ENCODE data around the gene LHFPL6. TPM values are rescaled to one million over a fixed set of nuclear protein-coding genes. Genes with fewer than 3 reads are reported as not detected.

LHFPL6 gene
- total and polyA plus RNA-seq, 2 experiments from 2014 or later, result 7.8 to 9.5 TPM

DNA sequence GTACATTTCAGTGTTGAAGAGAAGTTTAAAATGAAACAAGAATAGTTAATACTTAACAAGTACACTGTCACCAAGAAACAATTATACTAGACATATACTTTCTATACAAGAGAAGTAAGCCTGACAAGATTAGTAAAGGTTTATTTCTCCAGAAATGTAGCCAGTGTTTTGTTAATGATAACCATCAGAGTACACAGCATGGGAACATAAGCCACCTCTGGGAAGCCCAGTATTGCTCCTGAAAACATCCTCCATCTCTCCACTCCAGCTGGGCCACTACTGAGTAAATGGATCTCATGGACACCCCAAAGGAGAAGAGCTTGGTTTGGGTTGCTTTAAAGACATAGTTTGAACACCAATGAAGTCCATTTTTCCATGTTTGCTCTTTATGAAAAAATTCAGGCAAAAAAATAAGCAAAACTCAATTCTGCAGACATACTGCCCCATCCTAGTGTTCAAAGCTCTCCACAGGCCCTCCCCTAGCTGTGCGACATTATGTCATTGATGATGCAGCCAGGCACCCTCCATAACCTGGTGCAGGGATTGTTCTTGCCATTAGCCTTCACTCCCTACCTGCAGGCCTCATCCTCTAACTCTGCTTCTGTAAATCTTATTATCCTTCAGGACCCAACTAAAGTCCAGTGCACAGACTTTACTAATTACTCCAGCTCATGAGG, 61.9 kb downstream of the LHFPL6 start:
- peaks cover 2% of the 10 kb centered on the region for H3K27me3 Mint-ChIP-seq (ENCODE audit: insufficient read depth, low read depth, poor library complexity)
- Histone ChIP-seq H3F3A (replicated peaks; ENCODE audit: low read depth) (no peaks in the 10 kb centered on the region), H3K9me2 (ENCODE audit: insufficient read depth) (no peaks in the 10 kb centered on the region; the same call in 1 of the 2 replicates), H2AFZ (no peak overlapping the region), H3K4me1 (ENCODE audit: insufficient read depth) (no peaks in the 10 kb centered on the region), H3K36me3 (ENCODE audit: insufficient read depth) (no peaks in the 10 kb centered on the region), H3K27ac (ENCODE audit: low read depth) (no peak overlapping the region), H3K4me3 (no peak overlapping the region), H3K79me2 (replicated peaks; ENCODE audit: insufficient read depth) (no peaks in the 10 kb centered on the region), H3K4me2 (no peak overlapping the region), H3K27me3 (ENCODE audit: insufficient read depth) (no peaks in the 10 kb centered on the region), H4K20me1 (replicated peaks; ENCODE audit: insufficient read depth) (no peaks in the 10 kb centered on the region)
- no peaks in the 10 kb centered on the region; the same call in 2 of the 3 replicates for H3K36me3 Mint-ChIP-seq (ENCODE audit: low read depth)
- DNase-seq (ENCODE audit: low spot score) (no peak), ATAC-seq (no peak)
- no peak overlapping the region for H3K27ac Mint-ChIP-seq
- 0 out of 3 replicates have a peak, but pooled peaks cover 5% of the 10 kb centered on the region for H3K4me1 Mint-ChIP-seq
- no peak overlapping the region for H3K4me3 Mint-ChIP-seq
- no peak for TF ChIP-seq CTCF (conservative IDR thresholded peaks at IDR 0.05; ENCODE audit: low read depth in 2 of 2)
- H3K9me3 Mint-ChIP-seq, result no peaks in the 10 kb centered on the region

DNA sequence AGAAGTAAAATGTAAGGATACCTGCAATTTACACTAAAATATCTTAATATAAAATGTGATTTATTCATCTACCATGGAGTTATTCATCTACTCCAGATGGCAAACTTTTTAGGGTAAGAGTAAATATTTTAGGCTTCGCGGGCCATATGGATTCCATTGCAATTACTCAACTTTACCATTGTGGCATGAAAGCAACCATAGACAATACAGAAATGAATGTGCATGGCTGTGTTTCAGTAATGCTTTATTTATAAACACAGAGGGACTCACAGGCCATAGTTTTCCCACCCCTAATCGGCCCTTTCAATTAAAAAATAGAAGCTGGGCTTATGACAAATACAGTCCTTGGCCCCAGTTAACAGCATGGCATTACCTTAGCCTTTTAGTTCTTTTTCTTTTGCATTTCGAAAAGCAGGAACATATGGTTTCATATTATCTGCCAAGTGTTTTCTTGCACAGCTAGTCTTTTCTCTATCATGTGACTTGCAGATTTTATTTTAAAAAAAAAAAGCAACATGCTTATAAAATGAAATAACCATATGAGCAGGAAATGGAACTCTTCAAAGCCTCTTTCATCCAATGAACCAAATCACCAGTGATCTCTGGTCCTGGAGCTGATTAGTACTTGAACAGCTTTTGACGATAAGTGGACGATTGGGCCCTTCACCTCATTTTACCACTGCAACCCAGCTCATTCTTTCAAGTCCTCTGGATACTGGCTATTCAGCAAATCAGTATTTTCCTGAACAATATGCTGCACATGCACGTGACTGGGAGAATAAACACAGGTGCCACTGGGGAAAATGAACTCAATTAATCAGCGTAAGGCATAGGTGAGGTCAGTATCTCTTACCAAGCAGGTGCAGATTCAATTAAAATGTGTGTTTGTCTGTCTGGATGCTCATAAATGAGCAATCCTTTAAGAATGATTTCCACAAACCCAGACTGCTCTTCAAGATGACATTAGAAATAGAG, 63.9 kb downstream of the LHFPL6 start:
- H3K27ac Mint-ChIP-seq, result no peak overlapping the region

More for the DNA sequence above, 63.9 kb downstream of the LHFPL6 start:
- H3F3A ChIP-seq (replicated peaks; ENCODE audit: low read depth), result no peaks in the 10 kb centered on the region
- Mint-ChIP-seq H3K36me3 (ENCODE audit: low read depth) (no peaks in the 10 kb centered on the region; the same call in 2 of the 3 replicates), H3K27me3 (ENCODE audit: insufficient read depth, low read depth, poor library complexity) (peaks cover 2% of the 10 kb centered on the region), H3K4me3 (no peak overlapping the region), H3K4me1 (0 out of 3 replicates have a peak, but pooled peaks cover 5% of the 10 kb centered on the region), H3K9me3 (no peaks in the 10 kb centered on the region)
- H3K27me3 ChIP-seq (ENCODE audit: insufficient read depth), result no peaks in the 10 kb centered on the region
- H2AFZ ChIP-seq, result no peak overlapping the region
- H4K20me1 ChIP-seq (replicated peaks; ENCODE audit: insufficient read depth), result no peaks in the 10 kb centered on the region
- ATAC-seq (no peak), DNase-seq (ENCODE audit: low spot score) (no peak)
- no peak overlapping the region for H3K4me2 ChIP-seq
- TF ChIP-seq STAT1 (IDR thresholded peaks at IDR 0.05; ENCODE audit: unreplicated experiment) (no peak), REST (IDR thresholded peaks at IDR 0.05; ENCODE audit: unreplicated experiment) (no peak)
- no peak overlapping the region for H3K4me3 ChIP-seq
- H3K36me3 ChIP-seq (ENCODE audit: insufficient read depth), result no peaks in the 10 kb centered on the region
- no peaks in the 10 kb centered on the region; the same call in 1 of the 2 replicates for H3K9me2 ChIP-seq (ENCODE audit: insufficient read depth)
- H3K27ac ChIP-seq (ENCODE audit: low read depth), result no peak overlapping the region
- no peaks in the 10 kb centered on the region for H3K4me1 ChIP-seq (ENCODE audit: insufficient read depth)
- no peaks in the 10 kb centered on the region for H3K79me2 ChIP-seq (replicated peaks; ENCODE audit: insufficient read depth)

Measured in GM23338 (cell line).